Stimulated activated CD4-positive, alpha-beta T cell treated with anti-CD3 and anti-CD28 coated beads, Interleukin-4, amount 100 ng/mL, for 48 hours (primary cell): Measurements from ENCODE around the gene PLS3.
"Not testable (repeated sequence)": the region's sequence is repeated elsewhere in the genome, so short reads cannot be mapped to it uniquely, and the experiment has no call there.

Source experiments
- DNase-seq, 2 donors: peaks; one replicate each; pipeline ENCODE4 v3.0.0-alpha.2; 2020; ENCODE audit warnings: low read depth in 2 of 2

Gene PLS3, protein sequence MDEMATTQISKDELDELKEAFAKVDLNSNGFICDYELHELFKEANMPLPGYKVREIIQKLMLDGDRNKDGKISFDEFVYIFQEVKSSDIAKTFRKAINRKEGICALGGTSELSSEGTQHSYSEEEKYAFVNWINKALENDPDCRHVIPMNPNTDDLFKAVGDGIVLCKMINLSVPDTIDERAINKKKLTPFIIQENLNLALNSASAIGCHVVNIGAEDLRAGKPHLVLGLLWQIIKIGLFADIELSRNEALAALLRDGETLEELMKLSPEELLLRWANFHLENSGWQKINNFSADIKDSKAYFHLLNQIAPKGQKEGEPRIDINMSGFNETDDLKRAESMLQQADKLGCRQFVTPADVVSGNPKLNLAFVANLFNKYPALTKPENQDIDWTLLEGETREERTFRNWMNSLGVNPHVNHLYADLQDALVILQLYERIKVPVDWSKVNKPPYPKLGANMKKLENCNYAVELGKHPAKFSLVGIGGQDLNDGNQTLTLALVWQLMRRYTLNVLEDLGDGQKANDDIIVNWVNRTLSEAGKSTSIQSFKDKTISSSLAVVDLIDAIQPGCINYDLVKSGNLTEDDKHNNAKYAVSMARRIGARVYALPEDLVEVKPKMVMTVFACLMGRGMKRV

GRCh38 chrX:115560978-115561604 is at the start of gene PLS3:
TSS of gene PLS3 (plus strand) at chrX:115561174. CDS start at chrX:115610251, 49,077 bp downstream.
- no peak for DNase-seq

DNA sequence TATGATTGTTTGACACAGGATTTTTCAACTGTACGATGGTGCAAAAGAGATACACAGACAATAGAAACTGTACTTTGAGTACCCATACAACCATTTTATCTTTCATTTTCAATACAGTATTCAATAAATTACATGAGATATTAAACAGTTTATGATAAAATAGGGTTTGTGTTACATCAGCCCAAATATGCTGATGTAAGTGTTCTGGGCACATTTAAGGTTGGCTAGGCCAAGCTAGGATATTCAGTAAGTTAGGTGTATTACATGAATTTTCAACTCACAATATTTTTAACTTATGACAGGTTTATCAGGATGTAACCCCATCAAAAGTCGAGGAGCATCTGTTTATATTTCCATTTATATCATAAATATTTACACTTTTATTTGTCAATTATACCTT is 42.9 kb upstream of the PLS3 start:
- DNase-seq = no peak

GRCh38 chrX:115521741-115522140 is 39.2 kb upstream of the PLS3 start:
- no peak for DNase-seq

- DNase-seq = no peak
Observed at GRCh38 chrX:115522952-115523351, 38.0 kb upstream of the PLS3 start.

DNA sequence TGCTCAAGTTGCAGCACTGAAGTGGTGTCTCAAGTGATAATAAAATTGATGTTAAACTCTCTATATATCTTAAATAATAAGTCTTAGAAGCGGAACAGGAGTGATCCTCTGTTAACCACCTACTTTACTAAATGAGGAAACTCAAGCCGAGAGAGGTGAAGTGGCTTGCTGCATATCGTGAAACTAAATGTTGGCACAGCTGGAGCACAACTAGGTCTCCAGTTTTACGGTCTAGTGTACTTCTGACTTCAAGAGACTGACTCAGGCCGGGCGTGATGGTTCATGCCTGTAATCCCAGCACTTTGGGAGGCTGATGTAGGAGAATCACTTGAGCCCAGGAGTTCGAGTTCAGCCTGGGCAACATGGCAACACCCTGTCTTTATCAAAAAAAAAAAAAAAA is 35.5 kb upstream of the PLS3 start:
- no peak for DNase-seq

DNA sequence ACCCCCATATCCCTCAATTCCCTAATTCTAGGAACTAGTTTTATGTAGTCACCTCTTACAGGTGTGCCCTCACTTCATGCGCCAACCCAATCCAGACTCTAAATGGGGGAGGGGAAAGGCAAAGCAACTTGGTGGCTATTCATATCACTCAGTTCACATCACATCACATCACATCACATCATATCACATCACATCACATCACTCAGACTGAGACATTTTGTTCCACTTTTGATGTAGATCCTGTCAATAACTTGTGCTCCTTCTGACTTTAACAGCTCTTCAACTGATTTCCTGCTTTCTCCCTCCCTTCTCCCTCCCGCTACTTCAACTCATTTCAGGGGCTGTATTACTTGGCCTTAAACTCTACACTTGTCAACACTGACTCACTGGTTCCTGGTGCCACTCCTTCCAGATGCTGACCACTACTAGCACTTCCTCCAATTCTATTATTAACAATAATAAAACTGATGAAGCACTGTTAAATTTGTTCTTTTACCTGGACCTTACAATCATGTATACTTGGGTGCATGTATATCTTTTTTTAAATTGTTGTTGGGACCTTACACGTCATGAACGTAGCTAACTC is 29.1 kb upstream of the PLS3 start:
- DNase-seq = no peak

DNA sequence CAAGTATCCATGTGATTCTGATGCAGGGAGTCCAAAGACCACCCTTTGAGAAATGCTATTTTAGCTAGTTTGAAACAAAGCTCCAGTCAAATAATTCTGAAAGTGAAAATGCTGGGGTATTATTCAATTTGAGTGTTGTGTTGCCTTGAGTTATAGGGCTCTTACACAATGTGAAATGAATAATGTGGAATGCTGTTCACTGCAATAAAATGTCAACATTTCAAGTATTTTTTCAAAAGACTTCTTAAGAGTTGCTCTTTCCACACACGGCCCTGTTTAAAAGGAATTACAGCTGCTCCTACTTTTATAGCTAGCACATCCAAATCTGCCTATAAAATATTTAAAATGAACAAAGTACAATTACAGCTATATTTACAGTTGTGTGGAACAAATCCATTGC is 27.5 kb upstream of the PLS3 start:
- DNase-seq = no peak

GRCh38 chrX:115534383-115534782 is 26.6 kb upstream of the PLS3 start:
- no peak for DNase-seq

- DNase-seq = no peak
Observed at GRCh38 chrX:115535421-115535820, 25.6 kb upstream of the PLS3 start.

DNA sequence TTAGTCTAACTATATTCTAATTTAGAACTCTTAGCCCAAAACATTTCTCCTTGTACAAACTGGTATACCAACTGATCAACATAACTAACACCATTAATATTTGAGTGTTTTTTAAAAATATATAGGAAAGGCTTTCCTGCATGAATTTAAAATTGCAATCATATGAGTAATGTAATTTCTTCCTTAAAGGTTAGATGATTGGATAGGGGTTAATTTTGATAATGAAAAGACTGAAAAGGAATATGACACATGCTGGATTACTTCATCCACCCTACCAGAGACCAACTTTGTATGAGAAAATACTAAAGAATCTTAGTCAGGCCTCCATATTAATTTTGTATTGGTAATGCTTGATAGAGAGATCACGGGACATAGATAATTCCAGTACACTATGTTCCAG is 25.1 kb upstream of the PLS3 start:
- no peak for DNase-seq

- no peak for DNase-seq
Observed at GRCh38 chrX:115539841-115540240, 21.1 kb upstream of the PLS3 start.

- not testable (repeated sequence) for DNase-seq
Observed at GRCh38 chrX:115541045-115541444, 19.9 kb upstream of the PLS3 start.

- DNase-seq = no peak
Observed at GRCh38 chrX:115547448-115547847, 13.5 kb upstream of the PLS3 start.

- no peak for DNase-seq
Observed at GRCh38 chrX:115549008-115549407, 12.0 kb upstream of the PLS3 start.

DNA sequence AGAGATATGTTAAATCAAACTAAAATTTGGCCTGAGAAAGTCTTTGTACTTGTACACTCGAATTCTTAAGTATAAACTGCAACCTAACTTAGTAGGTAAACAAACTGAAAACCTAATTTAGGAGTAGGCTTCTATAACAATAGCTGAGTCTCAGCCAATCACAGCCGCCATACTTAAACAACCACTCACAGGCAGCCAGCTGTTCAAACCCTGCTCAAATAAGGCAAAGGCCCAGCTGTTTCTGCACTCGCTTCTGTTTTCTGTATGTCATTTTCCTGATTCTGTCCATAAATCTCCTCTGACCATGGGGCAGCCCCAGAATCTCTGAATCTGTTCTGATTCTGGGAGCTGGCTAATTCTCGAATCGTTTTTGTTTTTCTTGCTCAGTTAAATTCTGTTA is 7.8 kb upstream of the PLS3 start:
- no peak for DNase-seq

DNA sequence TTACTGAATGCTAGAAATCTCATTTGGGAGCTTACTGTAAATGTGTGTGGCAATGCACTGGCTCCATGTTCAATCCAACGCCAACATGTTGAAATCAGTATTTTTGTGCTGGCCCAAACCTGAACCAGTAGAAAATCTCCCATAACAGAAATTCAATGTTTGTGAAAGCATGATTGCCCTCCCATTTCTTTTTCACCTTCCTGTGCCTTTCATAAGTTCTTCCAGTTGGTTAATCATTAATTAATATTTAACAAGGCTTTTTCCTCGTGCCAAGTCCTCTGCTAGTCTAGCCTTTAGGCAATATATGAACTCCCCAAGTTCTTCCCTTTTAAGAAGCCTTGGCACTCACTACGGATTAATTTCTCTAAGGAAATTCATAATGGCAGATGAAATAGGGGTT is 1.3 kb upstream of the PLS3 start:
- no peak for DNase-seq

GRCh38 chrX:115560211-115560977 is 580 bp upstream of the PLS3 start:
- no peak for DNase-seq

DNA sequence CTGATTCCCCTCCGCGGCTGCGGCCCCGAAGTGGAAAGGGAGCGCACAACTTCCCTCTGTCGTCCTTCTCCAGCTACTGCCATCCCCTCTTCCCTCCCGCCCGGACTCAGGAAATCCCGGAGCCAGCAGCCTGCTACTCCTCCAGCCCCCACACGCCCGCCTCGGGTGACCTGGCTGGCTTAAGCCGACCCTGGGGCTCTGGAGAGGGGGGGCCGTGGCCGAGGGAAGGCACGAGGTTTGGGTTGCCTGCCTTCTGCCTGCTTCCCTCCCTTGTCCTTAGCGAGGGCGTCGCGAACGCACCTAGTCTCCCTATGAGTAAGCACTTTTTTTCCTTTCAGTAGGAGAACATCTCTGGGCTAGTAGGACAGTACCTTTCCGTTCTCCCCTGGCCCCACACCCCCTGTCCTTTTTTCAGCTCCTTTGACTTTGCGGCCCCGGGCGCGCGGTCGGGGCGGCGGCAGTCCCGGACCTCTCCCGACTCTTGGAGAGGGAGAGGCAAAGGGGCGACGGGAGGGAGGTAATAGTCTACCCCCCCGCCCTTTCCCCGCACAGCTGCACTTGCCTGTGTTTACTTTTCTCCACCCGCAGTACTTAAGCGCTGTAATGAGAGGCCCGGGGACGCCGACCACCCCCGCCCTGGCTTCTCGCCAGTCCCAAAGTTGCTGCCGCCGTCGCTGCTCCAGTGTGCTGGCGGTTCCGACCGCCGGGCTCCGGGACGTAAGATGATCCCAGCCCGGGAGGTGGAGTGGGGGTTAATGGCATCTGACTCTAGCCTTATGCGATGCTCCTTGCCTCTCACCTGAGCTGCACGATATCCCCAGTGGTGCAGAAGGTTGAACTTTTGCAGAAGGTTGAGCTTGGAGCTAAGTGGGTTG is 868 bp downstream of the PLS3 start:
- DNase-seq = no peak

- no peak for DNase-seq
Observed at GRCh38 chrX:115562480-115562847, 1.5 kb downstream of the PLS3 start.

DNA sequence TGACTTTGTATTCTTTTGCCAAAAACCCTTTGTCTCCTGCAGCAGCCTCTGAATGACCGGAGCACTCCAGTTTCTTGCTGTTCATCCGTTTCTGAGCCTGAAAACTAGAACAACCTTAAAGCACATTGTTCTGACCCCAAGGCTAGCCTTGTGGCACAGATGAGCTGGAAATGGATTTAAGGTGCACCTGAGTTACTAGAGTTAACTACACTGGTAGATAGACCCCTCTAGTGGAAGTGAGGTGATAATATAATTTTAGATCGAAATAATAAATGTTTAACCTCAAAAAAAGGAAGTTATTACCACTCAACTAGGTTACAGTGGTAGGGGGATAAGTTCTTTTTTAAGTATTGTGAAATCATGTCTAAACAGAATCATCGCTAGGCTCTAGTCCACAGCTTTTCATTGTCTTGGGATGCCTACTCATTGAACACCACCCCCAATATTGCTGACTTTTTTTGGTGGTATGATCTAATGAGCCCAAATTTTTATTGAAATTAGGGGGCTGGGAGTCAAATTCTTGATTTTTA is 2.7 kb downstream of the PLS3 start:
- DNase-seq = no peak

DNA sequence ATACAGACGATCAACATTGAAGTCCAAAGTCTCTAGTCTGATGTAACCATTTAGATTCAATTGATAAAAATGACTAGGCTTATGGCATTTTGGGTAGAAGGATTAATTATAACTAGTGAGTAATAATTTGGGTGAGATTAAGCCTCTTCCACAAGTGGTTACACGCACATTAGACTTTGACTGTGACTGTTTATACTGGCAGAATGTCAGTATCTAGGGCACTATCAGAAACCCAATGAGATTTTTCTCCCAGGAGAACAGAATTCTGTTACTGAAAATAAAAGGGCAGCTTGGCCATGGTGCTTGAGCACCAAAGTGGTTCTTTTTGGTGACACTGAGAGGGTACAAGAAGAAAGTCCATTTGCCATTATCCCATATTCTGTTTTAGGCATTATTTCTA is 3.3 kb downstream of the PLS3 start:
- no peak for DNase-seq
